IPS DF 19.7 (cell line): Measurements from ENCODE around the gene KCNF1.
A peak's percentile ranks its signal among the peaks of the same experiment; 100 is the strongest.

Experiments used
- DNase-seq: peaks from one replicate; pipeline ENCODE4 v3.0.0-alpha.2; 2013; ENCODE audit warnings: low read depth, low spot score

Gene KCNF1

GRCh38 chr2:10880586-10881321, 31.0 kb upstream of the KCNF1 start:
- DNase-seq = no peak

GRCh38 chr2:10882568-10882967, 29.2 kb upstream of the KCNF1 start:
- DNase-seq = no peak

DNA sequence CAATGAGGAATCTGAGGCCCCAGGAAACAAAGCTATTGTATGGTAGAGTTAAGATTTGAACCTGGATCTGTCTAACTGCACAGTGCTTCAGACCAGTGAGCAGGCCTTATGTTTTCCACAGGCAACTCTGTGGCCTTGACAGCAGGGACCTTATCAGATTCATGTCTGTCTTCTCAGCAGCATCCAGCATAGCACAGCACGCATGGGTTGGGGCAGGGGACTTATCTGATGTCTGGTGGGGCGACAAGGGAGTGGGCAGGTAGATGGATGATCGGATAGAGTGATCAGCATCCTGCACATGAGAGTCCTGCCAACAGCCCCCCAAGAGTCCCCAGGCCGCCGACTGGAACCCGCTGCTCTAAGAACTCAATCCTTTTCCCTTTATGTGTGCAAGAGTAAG, 28.7 kb upstream of the KCNF1 start:
- no peak for DNase-seq

DNA sequence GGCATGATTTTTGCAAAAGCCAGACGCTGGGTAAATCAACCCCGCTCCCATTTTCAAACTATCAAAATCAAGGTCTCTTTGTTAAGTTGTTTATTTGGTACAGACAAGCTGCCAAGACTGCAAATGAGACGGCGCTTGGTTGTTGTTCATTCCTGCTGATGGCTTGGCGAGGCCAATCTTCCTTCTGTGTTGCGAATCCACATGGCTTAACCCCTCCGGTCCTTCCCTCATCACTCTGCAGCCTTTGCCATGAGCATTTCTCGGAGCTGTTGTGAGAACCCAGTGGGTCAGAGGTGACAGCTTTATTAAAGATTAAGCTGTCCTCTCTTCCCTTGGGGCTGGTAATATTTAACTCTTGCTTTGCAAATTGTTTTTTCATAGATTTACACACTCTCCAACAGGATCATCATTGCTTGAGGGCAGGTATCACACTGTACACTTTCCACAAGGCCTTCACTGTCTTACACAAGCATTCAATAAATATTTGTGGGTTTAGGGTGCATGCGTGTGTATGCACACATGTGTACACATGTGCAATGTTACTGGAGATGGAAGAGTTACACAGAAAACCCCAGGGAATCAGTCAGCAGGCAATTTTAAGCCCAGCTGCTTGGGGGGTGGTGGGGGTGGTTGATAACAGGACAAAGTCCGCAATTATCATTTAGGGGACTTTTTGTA, 27.8 kb upstream of the KCNF1 start:
- DNase-seq = no peak

GRCh38 chr2:10884574-10884975, 27.2 kb upstream of the KCNF1 start:
- DNase-seq = peak; percentile 15

DNA sequence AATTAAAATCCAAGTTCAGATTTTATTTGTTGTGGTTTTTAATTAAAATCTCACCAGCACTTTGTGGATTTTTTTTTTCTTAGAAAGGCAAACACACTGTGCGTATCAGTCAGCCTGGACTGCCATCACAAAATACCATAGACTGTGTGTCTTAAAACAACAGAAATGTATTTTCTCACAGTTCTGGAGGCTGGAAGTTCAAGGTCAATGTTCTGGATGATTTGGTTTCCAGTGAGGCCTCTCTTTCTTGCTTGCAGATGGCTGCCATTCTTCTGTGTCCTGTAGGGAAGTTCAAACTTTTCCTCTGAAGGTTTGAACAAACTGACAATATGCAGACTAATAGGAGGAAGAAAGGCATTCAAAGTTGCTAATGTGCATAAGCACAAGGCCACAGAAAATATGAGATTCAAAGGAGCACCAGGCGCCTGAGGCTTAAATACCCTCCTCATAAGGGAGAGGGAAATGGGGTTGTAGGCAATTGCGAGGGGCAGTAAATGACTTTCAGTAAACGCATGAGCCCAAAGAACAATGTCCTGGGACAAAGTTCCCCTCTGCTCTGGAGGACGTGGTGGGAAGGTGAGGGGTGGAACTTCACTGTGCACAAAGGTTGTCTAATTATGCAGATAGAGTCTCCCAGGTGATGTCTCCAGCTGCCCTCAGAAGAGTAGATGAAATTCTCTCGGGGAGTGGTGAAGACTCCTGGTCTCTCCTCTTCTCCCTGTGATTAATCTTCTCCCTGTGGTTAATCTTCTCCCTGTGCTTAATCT, 26.5 kb upstream of the KCNF1 start:
- DNase-seq = no peak

- no peak for DNase-seq
Measured at GRCh38 chr2:10887476-10887875, 24.3 kb upstream of the KCNF1 start.

DNA sequence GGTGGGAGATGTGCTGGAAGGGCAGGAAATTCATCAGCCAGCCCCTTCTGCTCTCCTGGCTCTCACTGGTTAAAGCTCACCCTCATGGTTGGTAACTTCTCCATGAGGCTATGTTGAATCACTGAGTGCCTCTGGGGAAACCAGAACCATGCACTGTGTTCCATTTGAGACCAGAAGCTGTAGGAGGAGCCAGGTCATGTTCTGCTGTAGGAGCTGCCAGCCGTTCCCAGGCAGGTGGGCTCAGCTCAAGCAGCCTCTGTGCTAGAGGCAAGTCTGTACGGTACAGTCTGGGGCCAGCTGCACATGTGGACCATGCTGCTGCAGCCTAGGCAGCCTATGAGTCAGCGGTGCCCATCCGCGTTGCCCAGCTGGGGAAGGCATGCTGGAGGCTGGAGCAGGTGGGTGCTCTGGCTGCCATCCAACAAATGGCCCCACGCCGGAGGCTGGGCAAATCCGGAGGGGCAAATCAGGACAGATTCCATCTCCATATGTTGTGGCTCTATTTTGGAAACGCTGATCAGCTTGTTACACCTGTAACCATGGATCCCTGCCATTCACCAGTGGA, 22.0 kb upstream of the KCNF1 start:
- DNase-seq = no peak

DNA sequence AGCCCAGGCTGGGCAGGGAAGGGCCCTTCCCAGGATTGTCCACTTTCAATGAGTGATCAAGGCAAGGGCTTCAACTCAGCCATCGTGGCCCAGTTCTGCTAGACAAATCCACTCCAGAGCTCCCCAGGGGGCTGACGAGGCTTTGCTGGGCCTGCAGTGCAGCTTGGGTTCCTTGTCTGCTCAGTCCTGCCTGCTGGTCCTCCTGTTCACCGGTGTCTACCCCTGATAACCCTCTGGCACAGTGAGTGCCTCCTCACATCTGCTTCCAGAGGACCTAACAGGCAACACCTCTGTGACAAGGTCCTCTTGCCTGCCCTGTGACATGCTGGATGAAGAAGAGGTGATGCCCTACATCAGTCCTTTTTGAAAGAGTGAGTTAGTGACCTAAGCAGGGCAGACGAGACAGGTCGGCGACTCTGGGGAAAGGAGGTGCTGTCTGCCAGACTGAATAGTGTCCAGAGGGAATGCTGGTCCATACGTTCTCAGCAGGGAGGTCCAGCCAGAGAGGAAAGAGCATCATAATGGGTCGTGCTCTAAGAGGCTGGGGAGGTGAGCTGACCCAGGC, 20.9 kb upstream of the KCNF1 start:
- no peak for DNase-seq

- no peak for DNase-seq
Measured at GRCh38 chr2:10891390-10891789, 20.3 kb upstream of the KCNF1 start.

GRCh38 chr2:10891848-10892247, 19.9 kb upstream of the KCNF1 start:
- no peak for DNase-seq

- no peak for DNase-seq
Measured at GRCh38 chr2:10892316-10892715, 19.4 kb upstream of the KCNF1 start.

DNA sequence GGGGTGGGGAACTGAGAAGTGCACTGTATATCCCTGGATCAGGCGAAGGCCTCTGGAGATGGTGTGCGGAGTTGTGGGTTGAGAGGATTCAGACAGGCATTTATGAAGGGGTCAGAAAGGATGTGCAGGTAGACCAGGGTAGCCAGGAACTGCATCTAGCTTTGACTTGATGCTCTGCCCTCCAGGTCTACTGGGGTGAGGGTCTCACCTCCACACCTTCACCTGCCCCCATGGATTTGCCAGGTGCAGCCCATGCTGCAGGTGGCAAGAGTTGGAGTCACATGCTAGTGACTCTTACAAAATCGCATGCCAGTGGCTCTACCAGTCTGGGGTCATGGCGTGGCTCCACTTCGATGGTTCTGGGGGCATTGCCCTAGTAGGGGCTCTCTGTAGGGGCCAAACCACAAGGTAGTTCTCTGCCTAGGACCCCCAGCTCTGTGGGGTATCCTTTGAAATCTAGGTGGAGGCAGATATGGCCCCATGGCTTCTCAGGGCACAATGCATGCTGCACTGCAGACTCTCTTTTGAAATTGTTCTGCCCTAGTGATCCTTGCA, 18.9 kb upstream of the KCNF1 start:
- DNase-seq = no peak

DNA sequence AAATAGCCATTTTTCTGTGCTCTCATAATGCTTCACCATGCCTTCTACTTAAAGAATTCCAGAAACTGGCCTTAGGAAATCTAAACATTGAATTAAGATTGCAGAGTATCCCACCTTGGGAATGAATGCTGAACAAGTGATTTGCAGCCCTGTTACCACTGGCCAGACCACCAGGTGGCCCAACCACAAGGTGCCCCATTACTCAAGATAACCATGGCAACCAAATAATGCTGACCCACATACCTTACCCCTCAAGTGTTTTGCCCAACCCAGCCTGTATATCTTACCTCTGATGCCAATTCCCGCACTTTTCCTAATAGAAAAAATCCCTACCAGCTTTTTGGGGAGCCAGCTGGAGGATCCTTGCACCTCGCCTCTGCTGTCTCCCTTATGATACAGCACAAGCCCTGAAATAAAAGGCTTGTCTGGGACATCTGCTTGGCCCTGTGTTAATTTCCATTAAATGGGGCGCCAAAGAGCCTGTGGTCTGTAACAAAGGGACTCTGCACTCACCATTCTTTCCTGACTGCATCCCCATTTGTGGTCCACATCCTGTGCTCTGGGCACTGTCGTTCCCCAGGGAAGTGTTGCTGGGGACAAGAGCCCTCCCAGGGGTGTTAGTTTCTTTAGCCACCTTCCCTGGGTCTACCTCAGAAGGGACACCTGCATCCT, 17.3 kb upstream of the KCNF1 start:
- no peak for DNase-seq

DNA sequence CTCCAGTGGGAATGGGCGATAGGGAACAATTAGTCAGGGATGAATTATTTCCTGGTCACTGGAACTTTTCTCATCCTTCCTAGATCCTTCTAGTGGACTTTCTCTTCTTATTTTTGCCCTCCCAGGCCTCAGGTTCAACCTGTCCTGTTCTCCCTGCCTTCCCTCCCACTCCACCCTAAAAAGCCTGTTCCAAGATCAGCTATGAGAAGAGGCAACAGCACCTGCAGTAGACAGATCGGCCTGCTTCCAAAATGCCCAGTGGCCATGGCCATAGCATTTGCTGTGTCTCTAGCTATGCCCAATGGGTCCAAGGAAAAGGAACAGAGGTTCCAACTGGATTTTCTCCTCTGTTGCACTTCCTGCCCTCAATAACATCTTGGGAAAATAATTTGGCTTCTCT, 16.5 kb upstream of the KCNF1 start:
- DNase-seq = no peak

- no peak for DNase-seq
Measured at GRCh38 chr2:10897956-10898355, 13.8 kb upstream of the KCNF1 start.

DNA sequence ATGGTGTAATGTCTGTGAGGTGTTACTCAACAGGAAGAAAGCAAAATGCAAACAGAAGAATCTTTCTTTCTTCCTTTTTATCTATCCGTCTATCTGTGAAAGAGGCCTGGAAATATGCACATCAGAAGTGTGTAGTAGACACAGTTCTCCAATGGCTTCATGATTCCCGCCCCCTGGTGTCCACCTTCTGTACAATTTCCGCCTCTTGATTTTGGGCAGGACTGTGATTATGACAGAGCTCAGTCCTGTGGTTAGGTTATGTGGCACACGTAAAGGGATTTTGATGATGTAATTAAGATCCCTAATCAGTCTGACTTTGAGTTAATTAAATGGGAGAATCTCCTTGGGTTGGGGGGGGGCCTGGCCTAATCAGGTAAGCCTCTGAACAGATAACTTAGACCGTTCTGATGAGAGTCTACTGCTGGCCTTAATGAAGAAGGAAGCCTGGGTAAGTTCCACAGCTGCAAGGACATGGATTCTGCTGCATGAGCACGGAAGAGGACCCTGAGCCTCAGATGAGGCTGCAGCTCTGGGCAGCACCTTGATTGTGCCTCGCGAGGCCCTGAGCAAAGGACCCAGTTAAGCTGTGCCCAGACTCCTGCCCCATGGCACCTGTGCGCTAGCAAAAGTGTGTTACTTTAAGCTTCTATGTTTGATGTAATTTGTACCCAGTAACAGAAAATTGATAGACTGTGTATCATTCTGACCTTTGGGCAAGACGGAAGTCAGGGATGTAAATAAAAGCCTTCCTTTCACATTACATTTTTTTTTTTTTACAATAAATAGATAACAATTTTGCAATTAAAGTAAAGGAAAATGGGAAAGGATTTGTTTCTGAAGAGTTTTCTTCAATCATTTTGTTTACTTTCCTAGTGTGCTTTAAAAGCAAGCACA, 11.3 kb upstream of the KCNF1 start:
- no peak for DNase-seq

DNA sequence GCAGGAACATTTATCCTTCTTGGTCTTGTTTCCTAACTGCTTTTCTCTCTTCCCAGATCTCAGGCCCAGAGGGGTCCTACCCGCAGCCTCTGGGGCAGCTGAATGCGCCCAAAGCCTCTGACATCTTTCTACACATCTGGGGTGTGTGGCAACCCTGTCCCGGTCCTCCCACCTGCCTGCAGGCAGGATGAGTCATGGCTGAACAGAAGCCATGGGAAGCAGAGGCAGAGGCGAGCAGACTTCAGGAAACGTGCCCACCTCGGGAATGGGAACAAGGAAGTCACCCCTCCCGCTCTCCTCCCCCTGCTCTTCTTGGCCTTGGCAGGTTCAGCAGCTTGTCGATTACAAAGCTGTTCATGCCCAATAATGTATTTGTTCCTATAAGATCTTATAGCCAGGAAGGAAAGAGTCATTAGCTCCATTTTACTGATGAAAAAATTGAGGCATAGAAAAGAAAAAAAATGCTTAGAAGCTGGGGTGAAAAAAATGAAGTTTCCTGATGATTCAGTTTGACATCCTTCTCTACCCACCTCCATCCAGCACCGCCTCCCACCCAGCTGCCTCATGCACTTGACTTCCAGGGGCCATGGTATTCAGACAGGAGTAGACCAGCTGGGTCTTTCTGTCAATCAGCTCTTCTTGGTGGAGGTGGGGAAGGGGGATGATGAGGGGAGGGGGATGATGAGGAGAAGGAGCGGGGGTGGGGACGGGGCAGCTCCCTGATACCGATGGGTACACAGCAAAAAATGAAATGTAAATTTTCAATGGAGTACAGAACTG, 10.4 kb upstream of the KCNF1 start:
- DNase-seq = no peak

GRCh38 chr2:10903861-10904210, 7.9 kb upstream of the KCNF1 start:
- no peak for DNase-seq
